ENCODE measurements around the gene HNRNPA2B1.
A peak's percentile ranks its signal among the peaks of the same experiment; 100 is the strongest.

Gene HNRNPA2B1

GRCh38 chr7:26200444-26201246 is at the start of gene HNRNPA2B1:
TSS of gene HNRNPA2B1 (minus strand) at chr7:26200746. CDS start at chr7:26200577, 169 bp downstream.
- DNase-seq (ENCODE audit: low read depth, low spot score): peak; percentile 94

DNA sequence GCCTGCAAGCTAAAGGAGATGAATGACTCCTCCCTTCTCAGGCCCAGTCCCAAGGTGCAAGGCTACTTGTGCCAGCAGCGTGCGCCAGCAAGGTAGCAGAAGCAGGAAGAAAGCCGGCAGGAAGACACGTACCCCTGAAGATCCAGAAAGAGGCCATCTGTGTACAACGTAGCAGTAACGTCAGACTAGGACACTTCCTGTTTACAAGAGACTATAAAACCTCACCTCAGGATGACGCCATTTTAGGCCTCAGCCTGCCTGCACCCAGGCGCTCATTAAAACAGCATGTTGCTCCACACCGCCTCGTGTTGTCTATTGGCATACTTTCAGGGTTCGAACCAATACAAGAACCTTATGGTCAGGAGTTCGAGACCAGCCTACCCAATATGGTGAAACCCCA is 49.7 kb upstream of the HNRNPA2B1 start:
- DNase-seq (ENCODE audit: low read depth, low spot score): no peak

- no peak for DNase-seq (ENCODE audit: low read depth, low spot score)
Measured at GRCh38 chr7:26245150-26245549, 44.6 kb upstream of the HNRNPA2B1 start.

DNA sequence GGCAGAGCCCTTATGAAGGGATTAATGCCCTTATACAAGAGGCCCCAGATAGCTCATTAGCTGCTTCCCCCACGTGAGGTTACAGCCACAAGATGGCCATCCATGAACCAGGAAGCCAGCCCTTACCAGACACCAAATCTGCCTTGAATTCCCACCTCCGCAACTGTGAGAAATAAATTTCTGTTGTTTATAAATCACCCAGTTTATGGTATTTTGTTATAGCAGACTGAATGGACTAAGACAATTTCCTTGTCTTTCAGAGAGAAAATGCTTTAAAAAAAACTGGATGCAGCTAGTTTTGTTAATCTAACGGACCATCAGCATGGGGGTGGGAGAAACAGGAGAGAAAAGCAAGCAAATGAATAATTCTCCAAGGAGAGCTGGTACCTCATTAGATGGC is 37.5 kb upstream of the HNRNPA2B1 start:
- no peak for DNase-seq (ENCODE audit: low read depth, low spot score)

GRCh38 chr7:26237035-26237807 is 36.7 kb upstream of the HNRNPA2B1 start:
- no peak for DNase-seq (ENCODE audit: low read depth, low spot score)

GRCh38 chr7:26233902-26234511 is 33.5 kb upstream of the HNRNPA2B1 start:
- DNase-seq (ENCODE audit: low read depth, low spot score): no peak

DNA sequence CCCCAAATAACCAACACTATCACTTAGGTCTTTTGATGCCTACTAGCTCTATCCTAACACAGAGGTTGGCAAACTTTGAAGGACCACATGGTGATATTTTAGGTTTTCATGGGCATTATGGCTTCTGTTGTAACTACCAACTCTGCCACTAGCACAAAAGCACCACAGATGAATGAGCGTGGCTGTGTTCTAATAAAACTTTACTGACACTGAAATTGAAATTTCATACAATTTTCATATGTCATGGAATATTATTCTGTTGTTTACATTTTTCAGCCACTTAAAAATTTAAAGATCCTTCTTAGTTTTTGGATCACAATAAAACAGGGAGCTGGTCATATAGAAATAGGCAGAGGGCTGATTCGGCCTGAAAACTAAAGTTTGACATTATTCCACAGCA is 27.4 kb upstream of the HNRNPA2B1 start:
- DNase-seq (ENCODE audit: low read depth, low spot score): no peak

GRCh38 chr7:26224359-26224758 is 23.8 kb upstream of the HNRNPA2B1 start:
- DNase-seq (ENCODE audit: low read depth, low spot score): no peak

- DNase-seq (ENCODE audit: low read depth, low spot score): no peak
Measured at GRCh38 chr7:26216049-26216448, 15.5 kb upstream of the HNRNPA2B1 start.

- no peak for DNase-seq (ENCODE audit: low read depth, low spot score)
Measured at GRCh38 chr7:26213807-26214515, 13.4 kb upstream of the HNRNPA2B1 start.

GRCh38 chr7:26212921-26213718 is 12.6 kb upstream of the HNRNPA2B1 start:
- no peak for DNase-seq (ENCODE audit: low read depth, low spot score)

DNA sequence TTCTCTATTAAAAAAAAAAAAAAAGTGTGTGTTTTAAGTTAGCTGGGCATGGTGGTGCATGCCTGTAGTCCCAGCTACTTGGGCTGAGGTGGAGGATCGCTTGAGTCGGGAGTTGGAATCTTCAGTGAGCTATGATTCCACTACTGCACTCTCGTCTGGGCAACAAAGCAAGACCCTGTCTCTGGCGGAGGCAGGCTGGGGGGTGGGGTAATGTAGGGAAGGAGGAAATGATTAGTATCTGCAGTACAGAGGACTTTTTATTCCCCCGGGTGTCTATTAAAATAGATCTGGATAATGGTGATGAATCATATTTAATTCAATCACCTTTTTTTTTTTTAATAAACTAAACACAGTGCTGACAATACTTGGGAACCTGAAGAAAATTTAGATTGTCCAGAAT is 7.5 kb upstream of the HNRNPA2B1 start:
- DNase-seq (ENCODE audit: low read depth, low spot score): no peak

DNA sequence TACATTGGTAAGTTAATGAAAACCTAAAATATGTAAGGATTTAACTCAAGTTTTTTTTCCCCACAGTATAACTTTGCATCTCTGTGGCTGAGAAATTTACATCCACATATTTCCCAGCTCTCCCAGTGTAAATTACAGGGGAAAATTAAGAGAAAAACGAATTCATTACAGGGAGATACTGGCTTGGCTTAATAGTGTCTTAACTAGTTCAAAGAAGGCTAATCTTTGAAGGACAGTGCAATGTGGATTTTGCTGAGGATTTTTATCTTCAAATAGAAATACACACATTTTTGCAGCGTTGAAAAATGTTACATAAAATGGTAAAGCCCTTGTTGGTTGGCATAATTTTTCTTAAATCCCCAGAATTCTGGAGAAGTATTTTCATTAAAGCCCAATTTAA is 2.5 kb upstream of the HNRNPA2B1 start:
- DNase-seq (ENCODE audit: low read depth, low spot score): no peak

GRCh38 chr7:26202019-26202990 is 1.8 kb upstream of the HNRNPA2B1 start:
- DNase-seq (ENCODE audit: low read depth, low spot score): peak; percentile 49

DNA sequence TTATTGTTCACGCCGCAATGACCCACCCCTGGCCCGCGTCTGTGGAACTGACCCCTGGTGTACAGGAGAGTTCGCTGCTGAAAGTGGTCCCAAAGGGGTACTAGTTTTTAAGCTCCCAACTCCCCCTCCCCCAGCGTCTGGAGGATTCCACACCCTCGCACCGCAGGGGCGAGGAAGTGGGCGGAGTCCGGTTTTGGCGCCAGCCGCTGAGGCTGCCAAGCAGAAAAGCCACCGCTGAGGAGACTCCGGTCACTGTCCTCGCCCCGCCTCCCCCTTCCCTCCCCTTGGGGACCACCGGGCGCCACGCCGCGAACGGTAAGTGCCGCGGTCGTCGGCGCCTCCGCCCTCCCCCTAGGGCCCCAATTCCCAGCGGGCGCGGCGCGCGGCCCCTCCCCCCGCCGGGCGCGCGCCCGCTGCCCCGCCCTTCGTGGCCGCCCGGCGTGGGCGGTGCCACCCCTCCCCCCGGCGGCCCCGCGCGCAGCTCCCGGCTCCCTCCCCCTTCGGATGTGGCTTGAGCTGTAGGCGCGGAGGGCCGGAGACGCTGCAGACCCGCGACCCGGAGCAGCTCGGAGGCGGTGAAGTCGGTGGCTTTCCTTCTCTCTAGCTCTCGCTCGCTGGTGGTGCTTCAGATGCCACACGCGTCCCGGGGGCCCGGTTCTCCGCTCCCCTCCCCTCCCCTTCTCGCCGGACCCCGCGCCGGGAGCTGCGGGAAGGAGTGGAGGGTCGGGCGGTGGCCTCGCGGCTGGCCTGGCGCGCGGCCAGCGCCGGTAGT is 887 bp upstream of the HNRNPA2B1 start, which contains the start of gene CBX3:
Gene CBX3, plus strand, starts transcription at position 499 of the 772 bp plus-strand sequence. CDS start 1,254 bp downstream, outside the sequence.
- DNase-seq (ENCODE audit: low read depth, low spot score): peak; percentile 68

DNA sequence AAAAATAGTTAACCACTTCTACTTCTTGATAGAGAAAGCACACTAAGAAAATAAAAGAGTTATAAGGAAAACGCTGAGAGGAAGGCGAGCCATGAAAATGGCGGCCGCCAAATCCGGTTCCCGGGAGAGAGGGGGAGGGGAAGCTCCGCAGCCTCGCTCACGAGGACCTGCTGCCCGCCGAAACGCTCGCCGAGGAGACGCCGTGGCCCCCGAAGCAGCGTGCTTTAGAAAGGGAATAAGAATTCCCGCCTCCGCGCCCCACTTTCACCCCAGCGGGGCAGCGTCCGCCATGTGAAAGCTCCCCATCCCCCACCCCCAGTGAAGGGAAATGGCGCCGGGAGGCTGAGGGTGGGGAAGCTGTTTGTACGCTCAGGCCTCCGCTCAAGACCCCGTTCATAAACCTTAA is 505 bp downstream of the HNRNPA2B1 start:
- DNase-seq (ENCODE audit: low read depth, low spot score): peak; percentile 55

DNA sequence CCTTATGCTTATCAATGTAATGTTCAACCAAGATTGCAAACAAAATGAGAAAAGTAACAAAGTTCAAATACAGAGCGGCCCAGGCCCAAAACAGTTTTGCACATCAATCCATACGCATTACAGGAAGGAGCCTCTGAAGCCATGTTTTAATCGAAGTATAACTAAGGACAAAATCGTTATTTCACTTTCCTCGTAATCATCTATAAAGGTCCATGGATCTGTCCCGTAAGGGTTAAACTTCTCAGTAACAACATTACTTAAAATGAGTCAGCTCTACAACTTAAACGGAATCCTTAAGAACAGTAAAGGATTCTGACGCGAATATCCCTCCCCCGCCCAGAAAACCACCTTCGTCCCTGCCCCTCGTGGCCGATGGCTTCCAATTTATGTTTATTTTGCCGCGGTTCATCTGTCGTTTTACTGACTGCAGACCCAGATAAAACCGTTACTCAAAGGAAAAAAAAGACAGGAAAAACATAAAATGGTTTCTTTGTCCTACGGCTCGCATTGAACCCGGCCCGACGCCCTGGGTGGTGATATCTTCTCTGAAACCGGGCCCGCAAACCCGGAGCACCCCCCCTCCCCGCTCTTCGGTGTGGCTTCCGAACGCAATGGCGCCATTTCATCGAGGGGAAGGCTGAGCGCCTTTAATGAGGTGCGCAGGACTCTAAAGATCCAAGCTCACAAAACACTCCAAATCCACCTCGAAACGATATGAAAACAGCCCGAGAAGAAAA is 1.1 kb downstream of the HNRNPA2B1 start:
- peak; percentile 44 for DNase-seq (ENCODE audit: low read depth, low spot score)

GRCh38 chr7:26198781-26199169 is 1.8 kb downstream of the HNRNPA2B1 start:
- DNase-seq (ENCODE audit: low read depth, low spot score): no peak

Data from activated naive CD8-positive, alpha-beta T cell treated with anti-CD3 and anti-CD28 coated beads, Interleukin-2, amount 50 U/mL, for 16 hours (primary cell).